IMR-90 (cell line): ENCODE results near the gene PPP1R16B. TPM values are rescaled to one million over a fixed set of nuclear protein-coding genes. Genes with fewer than 3 reads are reported as not detected.

Experiments
- BHLHE40 ChIP-seq: fragments of 150-350 bp; IDR thresholded peaks from 2 replicates; pipeline ENCODE4 v1.6.1; 2016; ENCODE audit warnings: mild to moderate bottlenecking, low read depth, low read length
- CEBPB ChIP-seq: IDR thresholded peaks from 2 replicates; pipeline ENCODE4 v1.6.1; 2012; ENCODE audit warnings: low read depth, low read length, improper control_type of control experiment
- CHD1 ChIP-seq: IDR thresholded peaks from 2 replicates; pipeline ENCODE4 v1.6.1; 2012; ENCODE audit warnings: low read depth, low read length, improper control_type of control experiment
- MXI1 ChIP-seq: IDR thresholded peaks from 2 replicates; pipeline ENCODE4 v1.6.1; 2012; ENCODE audit warnings: low read depth, mild to moderate bottlenecking, low read length, moderate library complexity, borderline replicate concordance
- RAD21 ChIP-seq: IDR thresholded peaks from 2 replicates; pipeline ENCODE4 v1.6.1; 2012; ENCODE audit warnings: low read length, improper control_type of control experiment
- RCOR1 ChIP-seq: IDR thresholded peaks from 2 replicates; pipeline ENCODE4 v1.6.1; 2012; ENCODE audit warnings: mild to moderate bottlenecking, low read length, improper control_type of control experiment; ENCODE audit not compliant: insufficient replicate concordance
- USF2 ChIP-seq: fragments of 150-350 bp; IDR thresholded peaks from 2 replicates; pipeline ENCODE4 v1.6.1; 2017; ENCODE audit warnings: mild to moderate bottlenecking, antibody characterized with exemption, low read length, low read depth
- polyA plus RNA-seq, 3 experiments: library from polyadenylated mRNA; depleted of rRNA; stranded (reverse); fragments of >200 nt; gene quantifications; 2 replicates each; pipeline ENCODE4 v1.2.3, GENCODE V29; 2012; ENCODE audit warnings: low replicate concordance in 1 of 3
- total RNA-seq: library from RNA; depleted of rRNA; stranded (reverse); fragments of >200 nt; gene quantifications from 2 replicates; pipeline ENCODE4 v1.2.3, GENCODE V29; 2012

Gene PPP1R16B
- total and polyA plus RNA-seq, 2 of the 4 experiments (the other 2 are of a cell fraction): not detected

DNA sequence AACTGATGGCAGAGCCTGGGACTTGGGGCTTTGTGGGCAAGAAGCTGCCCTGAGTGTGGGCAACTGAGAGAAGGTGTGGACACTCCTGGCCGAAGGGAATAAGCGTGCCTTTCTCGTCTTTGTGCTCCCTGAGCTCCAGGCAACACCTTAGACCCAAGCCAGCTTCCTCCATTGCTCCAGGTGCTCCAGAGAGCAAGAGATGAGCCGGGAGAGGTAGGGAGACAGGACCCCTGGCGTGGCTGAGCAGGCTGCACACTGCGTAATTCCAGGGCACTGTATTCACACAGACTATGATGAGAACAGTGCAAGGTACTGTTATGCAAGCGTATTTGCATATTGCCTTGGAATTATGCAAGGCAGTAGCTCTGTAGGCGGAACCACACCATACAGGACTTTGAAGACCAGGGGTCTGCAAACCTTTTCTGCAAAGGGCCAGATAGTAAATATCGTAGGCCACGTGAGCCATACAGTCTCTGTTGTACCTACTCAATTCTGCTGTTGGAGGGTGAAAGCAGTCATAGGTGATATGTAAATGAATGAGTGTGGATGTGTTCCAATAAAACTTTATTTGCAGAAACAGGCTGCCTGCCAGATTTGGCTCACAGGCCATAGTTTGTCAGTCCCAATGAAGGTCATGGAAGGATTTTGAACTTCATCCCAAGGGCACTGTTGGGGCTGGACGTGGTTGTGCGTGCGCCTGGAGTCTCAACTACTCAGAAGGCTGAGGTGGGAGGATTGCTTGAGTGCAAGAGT lies 78.7 kb downstream of the PPP1R16B start (continued):
- TF ChIP-seq USF2: no peak
- no peak for TF ChIP-seq CHD1
- TF ChIP-seq MXI1: no peak
- no peak for TF ChIP-seq CEBPB
- TF ChIP-seq RCOR1: no peak
- TF ChIP-seq RAD21: no peak
- no peak for TF ChIP-seq BHLHE40
